ENCODE data around the gene DKK2.
A peak's percentile ranks its signal among the peaks of the same experiment; 100 is the strongest.

Gene DKK2

GRCh38 chr4:107046261-107046660, 10.1 kb upstream of the DKK2 start:
- H3K27me3 ChIP-seq (ENCODE audit: insufficient read depth, low read length, poor library complexity) = no peaks in the 10 kb centered on the region
- no peak overlapping the region for H2BK120ac ChIP-seq (ENCODE audit: low read depth, low read length)
- H3K4me2 ChIP-seq (ENCODE audit: low read length) = no peak overlapping the region
- no peak overlapping the region for H3K56ac ChIP-seq (ENCODE audit: low read length)
- no CpG with 5 or more reads among the region's 1 CpG for WGBS (ENCODE audit: extremely low coverage, insufficient coverage, low lambda C conversion rate)
- H3K79me2 ChIP-seq (ENCODE audit: control insufficient read depth, insufficient read depth, low read length) = no peaks in the 10 kb centered on the region
- H2BK15ac ChIP-seq (replicated peaks; ENCODE audit: low read depth) = no peak overlapping the region
- no peak overlapping the region for H3K18ac ChIP-seq (ENCODE audit: low read length)
- H3K4ac ChIP-seq (ENCODE audit: low read depth, low read length) = no peak overlapping the region
- no peak overlapping the region for H3K4me3 ChIP-seq (ENCODE audit: low read length)
- H4K5ac ChIP-seq (ENCODE audit: low read length) = no peak overlapping the region
- H3K36me3 ChIP-seq (ENCODE audit: control insufficient read depth, insufficient read depth, low read length) = no peaks in the 10 kb centered on the region
- H3K27ac ChIP-seq (ENCODE audit: low read depth, low read length) = no peak overlapping the region
- DNase-seq = no peak
- no peaks in the 10 kb centered on the region for H3K79me1 ChIP-seq (ENCODE audit: low read length)
- H2BK5ac ChIP-seq (ENCODE audit: low read length) = no peak overlapping the region
- no peak overlapping the region for H2AK5ac ChIP-seq (ENCODE audit: low read length)
- H3K9ac ChIP-seq (ENCODE audit: low read length) = no peak overlapping the region
- H3K23ac ChIP-seq (ENCODE audit: low read length) = no peak overlapping the region
- H4K8ac ChIP-seq (ENCODE audit: low read depth, low read length) = no peak overlapping the region
- H3K4me1 ChIP-seq (ENCODE audit: control insufficient read depth, low read depth, low read length) = no peaks in the 10 kb centered on the region

GRCh38 chr4:107044170-107044569, 8.1 kb upstream of the DKK2 start:
- Histone ChIP-seq H3K27ac (ENCODE audit: low read depth, low read length) (no peak overlapping the region), H3K79me1 (ENCODE audit: low read length) (no peaks in the 10 kb centered on the region), H4K8ac (ENCODE audit: low read depth, low read length) (no peak overlapping the region), H3K4me2 (ENCODE audit: low read length) (no peak overlapping the region), H3K4ac (ENCODE audit: low read depth, low read length) (no peak overlapping the region), H3K4me3 (ENCODE audit: low read length) (no peak overlapping the region), H3K56ac (ENCODE audit: low read length) (no peak overlapping the region), H2AK5ac (ENCODE audit: low read length) (no peak overlapping the region), H3K9ac (ENCODE audit: low read length) (no peak overlapping the region), H2BK120ac (ENCODE audit: low read depth, low read length) (no peak overlapping the region), H4K5ac (ENCODE audit: low read length) (no peak overlapping the region), H3K4me1 (ENCODE audit: control insufficient read depth, low read depth, low read length) (no peaks in the 10 kb centered on the region), H3K18ac (ENCODE audit: low read length) (no peak overlapping the region), H2BK15ac (replicated peaks; ENCODE audit: low read depth) (no peak overlapping the region), H3K79me2 (ENCODE audit: control insufficient read depth, insufficient read depth, low read length) (no peaks in the 10 kb centered on the region), H3K27me3 (ENCODE audit: insufficient read depth, low read length, poor library complexity) (no peaks in the 10 kb centered on the region), H3K36me3 (ENCODE audit: control insufficient read depth, insufficient read depth, low read length) (no peaks in the 10 kb centered on the region), H3K23ac (ENCODE audit: low read length) (no peak overlapping the region), H2BK5ac (ENCODE audit: low read length) (no peak overlapping the region)
- DNase-seq = peak; percentile 13
- 100% methylated on average over 1 of the region's 1 CpG for WGBS (ENCODE audit: extremely low coverage, insufficient coverage, low lambda C conversion rate)

GRCh38 chr4:107037199-107037584, 1.1 kb upstream of the DKK2 start:
- no peak overlapping the region for H3K4me3 ChIP-seq (ENCODE audit: low read length)
- no peak overlapping the region for H3K4ac ChIP-seq (ENCODE audit: low read depth, low read length)
- no peak overlapping the region for H3K56ac ChIP-seq (ENCODE audit: low read length)
- H2BK120ac ChIP-seq (ENCODE audit: low read depth, low read length) = no peak overlapping the region
- H3K9ac ChIP-seq (ENCODE audit: low read length) = no peak overlapping the region
- H3K27me3 ChIP-seq (ENCODE audit: insufficient read depth, low read length, poor library complexity) = peaks cover 23% of the 10 kb centered on the region
- no CpG with 5 or more reads among the region's 19 CpGs for WGBS (ENCODE audit: extremely low coverage, insufficient coverage, low lambda C conversion rate)
- peak; percentile 80 for DNase-seq
- H3K23ac ChIP-seq (ENCODE audit: low read length) = no peak overlapping the region
- no peak overlapping the region for H2AK5ac ChIP-seq (ENCODE audit: low read length)
- no peaks in the 10 kb centered on the region for H3K79me1 ChIP-seq (ENCODE audit: low read length)
- H3K18ac ChIP-seq (ENCODE audit: low read length) = no peak overlapping the region
- peaks cover 4% of the 10 kb centered on the region for H3K4me1 ChIP-seq (ENCODE audit: control insufficient read depth, low read depth, low read length)
- no peak overlapping the region for H3K27ac ChIP-seq (ENCODE audit: low read depth, low read length)
- H3K4me2 ChIP-seq (ENCODE audit: low read length) = peak overlapping the region; percentile 25
- no peaks in the 10 kb centered on the region for H3K79me2 ChIP-seq (ENCODE audit: control insufficient read depth, insufficient read depth, low read length)
- no peaks in the 10 kb centered on the region for H3K36me3 ChIP-seq (ENCODE audit: control insufficient read depth, insufficient read depth, low read length)
- no peak overlapping the region for H2BK5ac ChIP-seq (ENCODE audit: low read length)
- H2BK15ac ChIP-seq (replicated peaks; ENCODE audit: low read depth) = no peak overlapping the region
- H4K5ac ChIP-seq (ENCODE audit: low read length) = no peak overlapping the region
- no peak overlapping the region for H4K8ac ChIP-seq (ENCODE audit: low read depth, low read length)

- no peak overlapping the region for H3K4me3 ChIP-seq (ENCODE audit: low read length)
- H3K79me2 ChIP-seq (ENCODE audit: control insufficient read depth, insufficient read depth, low read length) = no peaks in the 10 kb centered on the region
- no peak overlapping the region for H2BK120ac ChIP-seq (ENCODE audit: low read depth, low read length)
- H3K9ac ChIP-seq (ENCODE audit: low read length) = no peak overlapping the region
- H3K4me2 ChIP-seq (ENCODE audit: low read length) = peak overlapping the region; percentile 72
- H3K56ac ChIP-seq (ENCODE audit: low read length) = no peak overlapping the region
- H3K36me3 ChIP-seq (ENCODE audit: control insufficient read depth, insufficient read depth, low read length) = no peaks in the 10 kb centered on the region
- no peak overlapping the region for H3K27ac ChIP-seq (ENCODE audit: low read depth, low read length)
- H4K5ac ChIP-seq (ENCODE audit: low read length) = no peak overlapping the region
- H3K4me1 ChIP-seq (ENCODE audit: control insufficient read depth, low read depth, low read length) = peaks cover 4% of the 10 kb centered on the region
- no peak overlapping the region for H4K8ac ChIP-seq (ENCODE audit: low read depth, low read length)
- peak; percentile 16 for DNase-seq
- no peak overlapping the region for H2BK5ac ChIP-seq (ENCODE audit: low read length)
- H3K4ac ChIP-seq (ENCODE audit: low read depth, low read length) = no peak overlapping the region
- WGBS (ENCODE audit: extremely low coverage, insufficient coverage, low lambda C conversion rate) = no CpG with 5 or more reads among the region's 19 CpGs
- peaks cover 23% of the 10 kb centered on the region for H3K27me3 ChIP-seq (ENCODE audit: insufficient read depth, low read length, poor library complexity)
- H3K79me1 ChIP-seq (ENCODE audit: low read length) = no peaks in the 10 kb centered on the region
- H3K18ac ChIP-seq (ENCODE audit: low read length) = no peak overlapping the region
- H2BK15ac ChIP-seq (replicated peaks; ENCODE audit: low read depth) = no peak overlapping the region
- H2AK5ac ChIP-seq (ENCODE audit: low read length) = no peak overlapping the region
- no peak overlapping the region for H3K23ac ChIP-seq (ENCODE audit: low read length)
Measured at GRCh38 chr4:107036584-107037198, 578 bp upstream of the DKK2 start.

GRCh38 chr4:107034996-107035818, 906 bp downstream of the DKK2 start:
- Histone ChIP-seq H3K79me2 (ENCODE audit: control insufficient read depth, insufficient read depth, low read length) (no peaks in the 10 kb centered on the region), H2BK120ac (ENCODE audit: low read depth, low read length) (no peak overlapping the region), H3K18ac (ENCODE audit: low read length) (no peak overlapping the region), H2BK15ac (replicated peaks; ENCODE audit: low read depth) (no peak overlapping the region), H3K4ac (ENCODE audit: low read depth, low read length) (no peak overlapping the region), H3K79me1 (ENCODE audit: low read length) (no peaks in the 10 kb centered on the region), H3K4me3 (ENCODE audit: low read length) (peak overlapping the region; percentile 24), H3K4me1 (ENCODE audit: control insufficient read depth, low read depth, low read length) (peaks cover 4% of the 10 kb centered on the region), H3K56ac (ENCODE audit: low read length) (no peak overlapping the region), H2AK5ac (ENCODE audit: low read length) (no peak overlapping the region), H3K9ac (ENCODE audit: low read length) (no peak overlapping the region), H4K8ac (ENCODE audit: low read depth, low read length) (no peak overlapping the region), H2BK5ac (ENCODE audit: low read length) (no peak overlapping the region), H3K27me3 (ENCODE audit: insufficient read depth, low read length, poor library complexity) (peaks cover 23% of the 10 kb centered on the region), H3K23ac (ENCODE audit: low read length) (no peak overlapping the region), H4K5ac (ENCODE audit: low read length) (no peak overlapping the region), H3K27ac (ENCODE audit: low read depth, low read length) (no peak overlapping the region), H3K4me2 (ENCODE audit: low read length) (peak overlapping the region; percentile 72), H3K36me3 (ENCODE audit: control insufficient read depth, insufficient read depth, low read length) (no peaks in the 10 kb centered on the region)
- WGBS (ENCODE audit: extremely low coverage, insufficient coverage, low lambda C conversion rate) = no CpG with 5 or more reads among the region's 39 CpGs
- peak; percentile 62 for DNase-seq

All from mesendoderm (in vitro differentiated cells).